HL-60 (cell line): ENCODE results near the gene RNF128.

ENCODE experiments used
- DNase-seq, 2 experiments: peaks; one replicate each; pipeline ENCODE4 v3.0.0-alpha.2; 2010 to 2020; ENCODE audit warnings: low read depth in 1 of 2, low spot score in 1 of 2
- H3K27ac ChIP-seq: fragments of 250-450 bp; sonication (Bioruptor Pico); replicated peaks from 2 replicates; pipeline ENCODE4 v1.5.1; 2020; ENCODE audit warnings: mild to moderate bottlenecking, moderate library complexity
- H3K27me3 ChIP-seq: fragments of 250-450 bp; sonication (Bioruptor Pico); 2 replicates; pipeline ENCODE4 v1.5.1; 2021; ENCODE audit warnings: mild to moderate bottlenecking, moderate library complexity; ENCODE audit not compliant: insufficient read depth, poor library complexity, severe bottlenecking
- H3K4me3 ChIP-seq: replicated peaks from 2 replicates; pipeline ENCODE4 v1.5.1; 2011; ENCODE audit warnings: mild to moderate bottlenecking, control low read depth, low read length; ENCODE audit not compliant: insufficient read depth
- CTCF ChIP-seq: IDR thresholded peaks from one replicate; pipeline ENCODE4 v1.5.1; 2011; ENCODE audit warnings: low read length, control low read depth, inconsistent platforms; ENCODE audit not compliant: insufficient read depth
- GABPA ChIP-seq: IDR thresholded peaks from 2 replicates; pipeline ENCODE4 v1.6.1; 2012; ENCODE audit warnings: low read depth
- POLR2AphosphoS5 ChIP-seq: IDR thresholded peaks from 2 replicates; pipeline ENCODE4 v1.6.1; 2012; ENCODE audit warnings: low read depth
- REST ChIP-seq: IDR thresholded peaks from 2 replicates; pipeline ENCODE4 v1.6.1; 2012; ENCODE audit warnings: low read depth; ENCODE audit not compliant: insufficient replicate concordance
- SPI1 ChIP-seq: IDR thresholded peaks from 2 replicates; pipeline ENCODE4 v1.6.1; 2012; ENCODE audit warnings: low read depth, mild to moderate bottlenecking, borderline replicate concordance

The RNF128 gene

GRCh38 chrX:106780264-106780663 lies 53.8 kb downstream of the RNF128 start:
- DNase-seq, result no peak
- Histone ChIP-seq H3K27me3 (no peaks in the 10 kb centered on the region), H3K4me3 (no peak overlapping the region), H3K27ac (no peak overlapping the region)
- TF ChIP-seq GABPA, result no peak
- TF ChIP-seq POLR2AphosphoS5, result no peak
- no peak for TF ChIP-seq REST
- no peak for TF ChIP-seq CTCF
- TF ChIP-seq SPI1, result no peak

GRCh38 chrX:106780664-106781377 lies 54.3 kb downstream of the RNF128 start:
- TF ChIP-seq GABPA (no peak), SPI1 (no peak), CTCF (no peak), POLR2AphosphoS5 (no peak), REST (no peak)
- H3K27ac ChIP-seq, result no peak overlapping the region
- no peak overlapping the region for H3K4me3 ChIP-seq
- H3K27me3 ChIP-seq, result no peaks in the 10 kb centered on the region
- DNase-seq, result no peak

- H3K4me3 ChIP-seq, result no peak overlapping the region
- DNase-seq, result no peak
- no peaks in the 10 kb centered on the region for H3K27me3 ChIP-seq
- TF ChIP-seq REST (no peak), GABPA (no peak)
- H3K27ac ChIP-seq, result no peak overlapping the region
Measured at GRCh38 chrX:106783716-106784115, 57.2 kb downstream of the RNF128 start.
